Psoas muscle (tissue), 8 donors: ENCODE data around the gene SIK2. TPM values are rescaled to one million over a fixed set of nuclear protein-coding genes. Genes with fewer than 3 reads are reported as not detected.
A peak's percentile ranks its signal among the peaks of the same experiment; 100 is the strongest.

Source experiments
- ATAC-seq, 4 donors: fragments of 200-7000 bp; cut with Tn5 transposase; one replicate each; pipeline ENCODE4 v1.9.1; 2020; ENCODE audit warnings: moderate library complexity in 3 of 4, mild to moderate bottlenecking in 2 of 4
- DNase-seq, 2 donors: peaks; one replicate each; pipeline ENCODE4 v3.0.0-alpha.2; 2020
- H3K27ac ChIP-seq: fragments of 200-600 bp; one replicate; pipeline ENCODE4 v1.8.0; 2022
- H3K27me3 ChIP-seq, 3 donors: fragments of 200-600 bp in 1 of 3; one replicate each; pipeline versions ENCODE4 v1.6.1 to v1.8.0; 2013 to 2022; ENCODE audit warnings: low read length in 2 of 3, mild to moderate bottlenecking in 2 of 3, moderate library complexity in 1 of 3; ENCODE audit not compliant: insufficient read depth in 3 of 3
- H3K36me3 ChIP-seq, 2 donors: fragments of 200-600 bp in 1 of 2; one replicate each; pipeline versions ENCODE4 v1.6.1 to v1.8.0; 2013 to 2022; ENCODE audit warnings: low read depth in 1 of 2, mild to moderate bottlenecking in 1 of 2, moderate library complexity in 1 of 2; ENCODE audit not compliant: insufficient read depth in 1 of 2
- H3K4me1 ChIP-seq: fragments of 200-600 bp; one replicate; pipeline ENCODE4 v1.8.0; 2022
- H3K4me3 ChIP-seq: fragments of 200-600 bp; one replicate; pipeline ENCODE4 v1.8.0; 2022; ENCODE audit warnings: mild to moderate bottlenecking
- H3K9me3 ChIP-seq: fragments of 200-600 bp; one replicate; pipeline ENCODE4 v1.8.0; 2022
- WGBS, 3 donors: extraction: QIAGEN DNeasy Blood & Tissue Kit; methylation state at CpG; one replicate each; pipeline versions ENCODE4 v1.1.6 to v1.1.7; 2013; 5-methylcytosine and 5-hydroxymethylcytosine counted together
- intact Hi-C, 2 donors: fragments of 100-400 bp; cut with DNase I; formaldehyde crosslinking; loops; one replicate each; pipeline versions ENCODE4 v1.11.0 to v1.14.2; 2022
- long read RNA-seq, 2 donors: library from polyadenylated mRNA; unstranded; transcript quantifications; one replicate each; pipeline ENCODE4 v2.0.0, GENCODE V29; 2021
- polyA plus RNA-seq, 3 donors: library from polyadenylated mRNA; stranded (reverse); fragments of 200-250 nt; gene quantifications; one replicate each; pipeline ENCODE4 v1.2.3, GENCODE V29; 2013
- total RNA-seq, 4 donors: library from RNA; stranded (reverse); fragmentation: NEBNext Ultra II Directional in 2 of 4; extraction: Animal tissue kit (Norgen Biotek cat#: 25700) in 2 of 4; gene quantifications; one replicate each; pipeline versions ENCODE4 v1.2.1 to v1.2.4, GENCODE V29; 2021 to 2023
- TF ChIP-seq, protein P1 (sequence below): fragments of 200-600 bp; IDR thresholded peaks from one replicate; pipeline ENCODE4 v1.8.0; 2022; ENCODE audit warnings: antibody characterized with exemption
- donor health status: healthy with polysubstance abuse.
- donor health status: DM: no; HTN: no; CAD: no; lungs with moderate emphysema.
- donor health status: Bipolar disorder and iron deficiency.
- donor health status: healthy.
- donor health status: DM: yes; HTN: yes; CAD: no.
- donor health status: DM: no; HTN: no; CAD: no.
- donor health status: DM: no; HTN: no; CAD: no.
- donor health status: DM: yes; HTN: yes; CAD: no.

Gene SIK2
- 10 to 100 TPM; 20.5 to 69.6 (median 34.9) TPM for total RNA-seq
- 10 to 100 TPM in 2 of 3 donors, 1 to 10 TPM in 1; 9.0 to 30.4 (median 26.6) TPM for polyA plus RNA-seq
- long read RNA-seq, donor 1, partial matches to known transcripts = 0 of 2 reads
- long read RNA-seq, donor 1, other reads (novel, unspliced or antisense) = 2 of 2 reads
- long read RNA-seq, donor 2, full-length matches to known transcripts = 7 of 24 reads
- long read RNA-seq, donor 2, partial matches to known transcripts = 3 of 24 reads
- long read RNA-seq, donor 2, other reads (novel, unspliced or antisense) = 14 of 24 reads

DNA sequence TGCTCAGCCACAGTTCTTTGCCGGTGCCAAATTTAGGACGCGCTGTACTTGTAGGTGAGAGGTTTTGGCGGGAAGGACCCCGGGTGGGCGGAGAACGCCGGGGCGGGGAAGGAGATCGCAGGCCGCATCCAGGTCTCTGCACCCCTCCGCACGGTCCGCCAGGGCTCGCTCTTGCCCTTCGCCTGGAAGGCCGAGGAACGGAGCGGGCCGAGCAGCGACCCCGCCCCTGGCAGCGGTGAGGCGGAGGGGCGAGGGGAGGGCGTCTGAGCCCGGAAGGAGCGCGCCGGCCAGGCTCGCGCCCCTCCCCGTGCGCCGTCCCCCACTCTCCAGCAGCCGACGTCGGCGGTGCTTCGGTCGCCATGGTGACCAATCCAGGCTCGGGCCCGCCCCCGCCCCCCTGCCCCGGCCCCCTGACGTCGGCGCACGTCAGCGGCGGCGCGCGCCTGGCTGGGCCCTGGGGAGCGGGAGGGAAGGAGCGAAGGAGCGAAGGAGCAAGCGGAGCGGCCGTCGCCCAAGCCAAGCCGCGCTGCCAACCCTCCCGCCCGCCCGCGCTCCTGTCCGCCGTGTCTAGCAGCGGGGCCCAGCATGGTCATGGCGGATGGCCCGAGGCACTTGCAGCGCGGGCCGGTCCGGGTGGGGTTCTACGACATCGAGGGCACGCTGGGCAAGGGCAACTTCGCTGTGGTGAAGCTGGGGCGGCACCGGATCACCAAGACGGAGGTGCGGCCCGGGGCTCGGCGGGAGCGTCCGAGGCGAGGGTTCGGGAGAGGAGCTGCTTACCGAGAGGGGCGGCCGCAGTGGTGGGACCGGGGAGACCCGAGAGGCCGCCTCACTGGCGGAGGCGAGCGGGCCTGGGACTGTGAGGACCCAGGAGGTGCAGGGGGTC is at the start of gene SIK2:
Gene SIK2 (plus strand): TSS at position 471 of the 886 bp plus-strand sequence. CDS start 115 bp downstream, at position 586.
- peak; percentile 94 to 97 for DNase-seq
- TF ChIP-seq, protein P1, sequence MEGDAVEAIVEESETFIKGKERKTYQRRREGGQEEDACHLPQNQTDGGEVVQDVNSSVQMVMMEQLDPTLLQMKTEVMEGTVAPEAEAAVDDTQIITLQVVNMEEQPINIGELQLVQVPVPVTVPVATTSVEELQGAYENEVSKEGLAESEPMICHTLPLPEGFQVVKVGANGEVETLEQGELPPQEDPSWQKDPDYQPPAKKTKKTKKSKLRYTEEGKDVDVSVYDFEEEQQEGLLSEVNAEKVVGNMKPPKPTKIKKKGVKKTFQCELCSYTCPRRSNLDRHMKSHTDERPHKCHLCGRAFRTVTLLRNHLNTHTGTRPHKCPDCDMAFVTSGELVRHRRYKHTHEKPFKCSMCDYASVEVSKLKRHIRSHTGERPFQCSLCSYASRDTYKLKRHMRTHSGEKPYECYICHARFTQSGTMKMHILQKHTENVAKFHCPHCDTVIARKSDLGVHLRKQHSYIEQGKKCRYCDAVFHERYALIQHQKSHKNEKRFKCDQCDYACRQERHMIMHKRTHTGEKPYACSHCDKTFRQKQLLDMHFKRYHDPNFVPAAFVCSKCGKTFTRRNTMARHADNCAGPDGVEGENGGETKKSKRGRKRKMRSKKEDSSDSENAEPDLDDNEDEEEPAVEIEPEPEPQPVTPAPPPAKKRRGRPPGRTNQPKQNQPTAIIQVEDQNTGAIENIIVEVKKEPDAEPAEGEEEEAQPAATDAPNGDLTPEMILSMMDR = peak; percentile 93
- Histone ChIP-seq H3K27me3 (no peaks in the 10 kb centered on the region), H3K36me3 (no peaks in the 10 kb centered on the region), H3K4me3 (peak within 1 kb of the TSS; percentile 82), H3K4me1 (peaks cover 25% of the 10 kb centered on the region), H3K27ac (peak within 1 kb of the TSS; percentile 94), H3K9me3 (no peaks in the 10 kb centered on the region)
- peak; percentile 91 to 95 (median 93) for ATAC-seq
- WGBS, 3 donors = 0 to 1% (median 1%) methylated on average over 69 to 100 of the region's 100 CpGs
- intact Hi-C loops = loop anchor here (1.0 to 10.0 kb wide), 7 partner anchors 93 to 240 kb away; no protein-coding TSS in a partner anchor

DNA sequence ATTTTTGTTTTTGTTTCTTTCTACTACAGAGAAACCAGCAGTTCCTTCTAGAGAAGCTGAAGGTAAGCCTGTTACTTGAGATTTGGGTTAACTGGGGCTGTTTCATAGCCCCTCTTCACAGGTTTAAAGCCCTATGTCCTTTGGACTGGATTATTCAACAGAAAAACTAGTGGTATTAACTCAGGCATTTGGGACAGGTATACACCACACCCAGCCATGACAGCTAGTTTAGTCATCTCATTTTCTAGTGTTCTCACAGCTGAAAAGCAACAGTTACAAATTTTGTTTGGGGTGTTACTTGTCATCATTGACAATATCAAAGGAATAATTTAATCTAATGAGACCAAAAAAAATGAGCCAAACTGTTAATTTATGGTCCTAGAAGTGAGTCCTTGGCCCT is 47.7 kb upstream of the SIK2 start:
- no peaks in the 10 kb centered on the region for H3K9me3 ChIP-seq
- H3K4me3 ChIP-seq = no peak overlapping the region
- H3K27me3 ChIP-seq = no peaks in the 10 kb centered on the region
- H3K36me3 ChIP-seq = peaks cover 0 to 7% of the 10 kb centered on the region in 2 donors
- intact Hi-C loops = no loop called here
- H3K4me1 ChIP-seq = peaks cover 3% of the 10 kb centered on the region
- TF ChIP-seq, protein P1 = no peak
- H3K27ac ChIP-seq = no peak overlapping the region
- no peak for DNase-seq
- no peak for ATAC-seq

DNA sequence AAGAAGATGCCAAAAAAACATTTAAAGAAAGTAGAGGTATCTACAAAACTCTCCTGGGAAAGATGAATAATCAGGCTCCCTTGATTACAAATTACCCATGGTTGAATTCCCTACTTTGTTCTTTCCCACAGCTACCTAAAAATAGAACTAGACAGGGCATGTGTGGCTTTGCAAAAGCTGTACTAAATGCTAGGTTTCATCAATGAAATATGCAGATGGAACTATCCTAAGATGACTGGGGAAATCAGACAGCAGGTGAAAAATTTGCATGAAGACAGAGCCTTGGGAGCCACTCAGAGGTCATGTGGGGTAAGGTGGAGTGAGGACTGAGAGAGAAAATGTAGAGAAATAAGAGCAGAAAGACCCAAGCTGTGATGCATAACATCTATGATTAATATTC is 47.0 kb upstream of the SIK2 start:
- intact Hi-C loops = no loop called here
- H3K36me3 ChIP-seq = peaks cover 0 to 7% of the 10 kb centered on the region in 2 donors
- TF ChIP-seq, protein P1 = no peak
- ATAC-seq (no peak), DNase-seq (no peak)
- H3K4me3 ChIP-seq = no peak overlapping the region
- H3K27me3 ChIP-seq = no peaks in the 10 kb centered on the region
- H3K9me3 ChIP-seq = no peaks in the 10 kb centered on the region
- no peak overlapping the region for H3K27ac ChIP-seq
- H3K4me1 ChIP-seq = no peaks in the 10 kb centered on the region

DNA sequence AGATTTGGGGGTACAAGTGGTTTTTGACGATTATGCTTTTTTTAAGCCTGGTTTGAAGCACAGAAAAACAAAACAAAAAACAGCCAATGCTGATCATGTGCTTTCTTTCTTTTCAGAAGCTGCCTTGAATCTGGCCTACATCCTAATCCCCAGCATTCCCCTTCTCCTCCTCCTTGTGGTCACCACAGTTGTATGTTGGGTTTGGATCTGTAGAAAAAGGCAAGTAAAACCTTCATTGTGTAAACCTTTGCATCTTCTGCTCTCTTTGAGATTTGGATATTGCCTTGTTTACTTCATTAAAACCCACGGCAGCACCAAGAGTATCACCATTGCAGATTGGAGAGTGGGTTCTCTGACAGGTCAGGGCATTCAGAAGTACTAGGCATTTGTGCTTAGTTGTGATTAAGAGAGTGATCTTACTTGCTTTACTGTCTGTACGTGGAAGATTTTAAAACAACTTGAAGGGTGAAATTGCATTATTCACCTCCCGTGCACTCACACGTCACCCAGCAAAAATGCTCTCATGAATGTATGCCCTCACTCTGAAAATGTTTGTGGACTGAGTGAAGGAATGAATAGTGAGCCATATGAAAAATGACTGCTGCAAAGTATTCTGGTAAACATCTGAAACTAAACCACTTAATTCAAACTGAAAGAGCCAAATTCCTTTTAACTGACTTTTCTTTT is 44.7 kb upstream of the SIK2 start:
- DNase-seq = no peak
- WGBS, 3 donors = 73 to 87% (median 81%) methylated on average over 5 of the region's 5 CpGs
- Histone ChIP-seq H3K4me1 (peaks cover 8% of the 10 kb centered on the region), H3K27ac (no peak overlapping the region), H3K36me3 (peaks cover 3 to 7% of the 10 kb centered on the region in 2 donors), H3K9me3 (no peaks in the 10 kb centered on the region), H3K4me3 (no peak overlapping the region), H3K27me3 (no peaks in the 10 kb centered on the region)
- TF ChIP-seq, protein P1 = no peak
- ATAC-seq = no peak
- intact Hi-C loops = loop anchor here in 1 of 2 donors (1.0 kb wide), 1 partner anchor 44 kb away; no protein-coding TSS in a partner anchor
